ENCODE results near the gene IFT57.

DNA sequence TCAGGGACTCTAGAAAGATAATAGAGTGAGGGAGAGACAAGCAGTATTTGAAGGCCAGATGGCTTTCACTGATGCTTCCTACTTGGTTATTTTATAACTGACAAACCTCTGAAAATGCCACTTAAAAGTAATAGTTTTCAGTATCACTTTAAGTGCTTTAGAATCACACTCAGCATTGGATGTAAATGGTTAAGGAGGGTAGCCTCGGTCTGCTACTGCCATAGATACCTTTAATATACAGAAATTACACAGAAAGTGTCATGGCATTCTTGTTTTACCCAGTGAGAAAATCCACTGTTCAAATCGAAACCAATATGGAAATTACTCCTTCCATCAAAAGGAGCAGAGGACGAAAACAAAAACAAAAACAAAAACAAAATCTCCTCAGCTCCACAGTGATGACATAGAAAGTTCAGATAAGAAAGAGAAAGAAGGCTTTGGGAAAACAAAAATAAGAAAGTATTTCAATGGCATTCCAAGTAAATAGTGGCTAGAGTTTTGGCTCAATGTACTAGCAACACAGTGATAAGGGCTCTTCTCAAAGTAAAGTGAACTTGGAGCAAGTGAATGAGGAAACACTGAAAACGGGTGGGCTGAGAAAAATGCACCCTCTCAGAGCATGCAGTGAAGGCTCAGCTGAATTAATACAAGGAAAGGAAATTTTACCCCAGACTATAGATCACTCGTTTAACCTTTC is 88.2 kb downstream of the IFT57 start:
- TF ChIP-seq CTCF (IDR thresholded peaks at IDR 0.05 in 8 of 11, conservative IDR thresholded peaks at IDR 0.05 in 3 of 11) (no peak), POLR2A (IDR thresholded peaks at IDR 0.05) (no peak)

All from spleen (tissue), 7 donors.